OCI-LY3 (cell line): ENCODE measurements around the gene ENOX2.
"Not testable (repeated sequence)": the region's sequence is repeated elsewhere in the genome, so short reads cannot be mapped to it uniquely, and the experiment has no call there.

Experiments
- H2AFZ ChIP-seq: fragments of 200-600, 300-600 bp; shearing (Covaris generic); 2 replicates; pipeline ENCODE4 v1.6.0; 2014; ENCODE audit warnings: antibody characterized with exemption, low read depth, low read length
- H3K27ac ChIP-seq: fragments of 200-600, 300-600 bp; sonication (generic); 2 replicates; pipeline ENCODE4 v1.5.1; 2014; ENCODE audit warnings: mild to moderate bottlenecking, low read length, moderate library complexity, mixed read lengths
- H3K27me3 ChIP-seq: fragments of 200-600, 300-600 bp; sonication (generic); 2 replicates; pipeline ENCODE4 v1.6.1; 2014; ENCODE audit warnings: low read depth, low read length, mixed read lengths
- H3K36me3 ChIP-seq: fragments of 200-600, 300-600 bp; sonication (generic); replicated peaks from 2 replicates; pipeline ENCODE3; 2014; ENCODE audit warnings: low read depth, low read length, mixed read lengths
- H3K4me1 ChIP-seq: fragments of 300-600, 200-600 bp; sonication (generic); 2 replicates; pipeline ENCODE4 v1.6.1; 2014; ENCODE audit warnings: low read length, mixed read lengths
- H3K4me2 ChIP-seq: fragments of 200-600, 300-600 bp; sonication (generic); 2 replicates; pipeline ENCODE4 v1.6.1; 2014; ENCODE audit warnings: low read length, mixed read lengths
- H3K4me3 ChIP-seq: fragments of 300-600, 200-600 bp; sonication (generic); 2 replicates; pipeline ENCODE4 v1.5.1; 2014; ENCODE audit warnings: antibody characterized with exemption, mild to moderate bottlenecking, low read length, moderate library complexity
- H3K79me2 ChIP-seq: fragments of 300-600, 200-600 bp; shearing (Covaris generic); 2 replicates; pipeline ENCODE4 v1.6.1; 2014; ENCODE audit warnings: mild to moderate bottlenecking, low read length, mixed read lengths
- H3K9ac ChIP-seq: fragments of 300-600, 200-600 bp; shearing (Covaris generic); 2 replicates; pipeline ENCODE4 v1.6.0; 2014; ENCODE audit warnings: mild to moderate bottlenecking, low read length, moderate library complexity
- H3K9me3 ChIP-seq: fragments of 200-600, 300-600 bp; shearing (Covaris generic); 2 replicates; pipeline ENCODE4 v1.6.1; 2014; ENCODE audit warnings: low read length, mixed read lengths; ENCODE audit not compliant: insufficient read depth
- H4K20me1 ChIP-seq: fragments of 200-600, 300-600 bp; sonication (generic); 2 replicates; pipeline ENCODE4 v1.6.1; 2016; ENCODE audit warnings: low read length, mixed read lengths; ENCODE audit not compliant: insufficient read depth
- CTCF ChIP-seq: fragments of 200-600, 300-600 bp; sonication (generic); IDR thresholded peaks from 2 replicates; pipeline ENCODE4 v1.5.1; 2014; ENCODE audit warnings: antibody characterized with exemption, low read length, low read depth
- EZH2phosphoT487 ChIP-seq: fragments of 200-600 bp; shearing (Covaris generic); IDR thresholded peaks from 2 replicates; pipeline ENCODE4 v1.6.1; 2018; ENCODE audit warnings: antibody characterized with exemption, mixed run types, low read depth

The ENOX2 gene

GRCh38 chrX:130828641-130829040 is 74.4 kb downstream of the ENOX2 start:
- Histone ChIP-seq H3K36me3 (no peaks in the 10 kb centered on the region), H3K4me2 (no peak overlapping the region), H3K4me1 (no peaks in the 10 kb centered on the region), H4K20me1 (no peaks in the 10 kb centered on the region), H3K27ac (no peak overlapping the region), H3K27me3 (no peaks in the 10 kb centered on the region), H3K9ac (no peak overlapping the region), H2AFZ (no peak overlapping the region), H3K4me3 (no peak overlapping the region), H3K79me2 (no peaks in the 10 kb centered on the region), H3K9me3 (no peaks in the 10 kb centered on the region)
- TF ChIP-seq EZH2phosphoT487 (no peak), CTCF (no peak)

- TF ChIP-seq CTCF, result no peak
- no peak for TF ChIP-seq EZH2phosphoT487
- H3K9ac ChIP-seq, result no peak overlapping the region
These were observed 75.4 kb downstream of the ENOX2 start for GRCh38 chrX:130827648-130828047.

GRCh38 chrX:130826249-130826648 is 76.8 kb downstream of the ENOX2 start:
- Histone ChIP-seq H3K4me2 (no peak overlapping the region), H4K20me1 (no peaks in the 10 kb centered on the region), H3K9ac (no peak overlapping the region), H3K79me2 (no peaks in the 10 kb centered on the region), H3K4me1 (0 out of 2 replicates have a peak, but pooled peaks cover 3% of the 10 kb centered on the region), H3K4me3 (no peak overlapping the region), H3K9me3 (no peaks in the 10 kb centered on the region), H2AFZ (no peak overlapping the region), H3K27ac (no peak overlapping the region), H3K36me3 (no peaks in the 10 kb centered on the region), H3K27me3 (no peaks in the 10 kb centered on the region)
- TF ChIP-seq EZH2phosphoT487 (no peak), CTCF (no peak)

More at GRCh38 chrX:130827648-130828047, 75.4 kb downstream of the ENOX2 start:
- no peaks in the 10 kb centered on the region for H3K4me1 ChIP-seq
- H3K4me3 ChIP-seq, result no peak overlapping the region
- no peak overlapping the region for H3K4me2 ChIP-seq
- no peaks in the 10 kb centered on the region for H3K36me3 ChIP-seq
- no peaks in the 10 kb centered on the region for H4K20me1 ChIP-seq
- H3K9me3 ChIP-seq, result no peaks in the 10 kb centered on the region
- no peaks in the 10 kb centered on the region for H3K27me3 ChIP-seq
- no peak overlapping the region for H2AFZ ChIP-seq
- H3K27ac ChIP-seq, result no peak overlapping the region
- no peaks in the 10 kb centered on the region for H3K79me2 ChIP-seq

GRCh38 chrX:130825525-130825924 is 77.5 kb downstream of the ENOX2 start:
- no peak for TF ChIP-seq CTCF
- no peak for TF ChIP-seq EZH2phosphoT487
- 0 out of 2 replicates have a peak, but pooled peaks cover 3% of the 10 kb centered on the region for H3K4me1 ChIP-seq
- no peaks in the 10 kb centered on the region for H3K79me2 ChIP-seq
- no peak overlapping the region for H3K4me3 ChIP-seq
- H3K9me3 ChIP-seq, result no peaks in the 10 kb centered on the region
- H3K27me3 ChIP-seq, result no peaks in the 10 kb centered on the region
- H2AFZ ChIP-seq, result no peak overlapping the region
- H4K20me1 ChIP-seq, result no peaks in the 10 kb centered on the region
- no peak overlapping the region for H3K9ac ChIP-seq
- no peak overlapping the region for H3K4me2 ChIP-seq
- H3K27ac ChIP-seq, result no peak overlapping the region
- H3K36me3 ChIP-seq, result no peaks in the 10 kb centered on the region

GRCh38 chrX:130819367-130819766 is 83.6 kb downstream of the ENOX2 start:
- H3K27ac ChIP-seq, H3K4me3 ChIP-seq, H3K9me3 ChIP-seq, H2AFZ ChIP-seq, H3K36me3 ChIP-seq, H3K9ac ChIP-seq, H3K27me3 ChIP-seq, H3K4me1 ChIP-seq, H3K79me2 ChIP-seq, H4K20me1 ChIP-seq, H3K4me2 ChIP-seq: not testable (repeated sequence)

GRCh38 chrX:130813932-130814331 is 89.1 kb downstream of the ENOX2 start:
- H3K9me3 ChIP-seq, H3K79me2 ChIP-seq, H3K4me2 ChIP-seq, H2AFZ ChIP-seq, H3K9ac ChIP-seq, H3K36me3 ChIP-seq, H3K27me3 ChIP-seq, H3K4me1 ChIP-seq, H4K20me1 ChIP-seq, H3K27ac ChIP-seq, H3K4me3 ChIP-seq: not testable (repeated sequence)
